K562 (cell line): ENCODE measurements around the gene SDCBP2.

Source experiments
- CEBPB ChIP-seq: fragments of 450-650 bp; IDR thresholded peaks from 2 replicates; pipeline ENCODE4 v1.6.1; 2016; ENCODE audit warnings: missing genetic modification characterization, missing compliant biosample characterization
- EP300 ChIP-seq: IDR thresholded peaks from 2 replicates; pipeline ENCODE4 v1.6.1; 2012; ENCODE audit warnings: low read length, improper control_type of control experiment
- POLR2A ChIP-seq: fragments of 450-650 bp; conservative IDR thresholded peaks from 2 replicates; pipeline ENCODE4 v1.6.1; 2016
- TBP ChIP-seq: optimal IDR thresholded peaks from 2 replicates; pipeline ENCODE3; 2011; ENCODE audit warnings: low read depth, low read length, improper control_type of control experiment
- ZC3H11A ChIP-seq: IDR thresholded peaks from 2 replicates; pipeline ENCODE4 v1.6.1; 2012; ENCODE audit warnings: low read depth, low read length, improper control_type of control experiment
- TF ChIP-seq, protein P1 (sequence below): fragments of 250-450 bp; sonication (Bioruptor Pico); IDR thresholded peaks from 2 replicates; pipeline ENCODE4 v1.9.0; 2021; ENCODE audit warnings: mild to moderate bottlenecking

DNA sequence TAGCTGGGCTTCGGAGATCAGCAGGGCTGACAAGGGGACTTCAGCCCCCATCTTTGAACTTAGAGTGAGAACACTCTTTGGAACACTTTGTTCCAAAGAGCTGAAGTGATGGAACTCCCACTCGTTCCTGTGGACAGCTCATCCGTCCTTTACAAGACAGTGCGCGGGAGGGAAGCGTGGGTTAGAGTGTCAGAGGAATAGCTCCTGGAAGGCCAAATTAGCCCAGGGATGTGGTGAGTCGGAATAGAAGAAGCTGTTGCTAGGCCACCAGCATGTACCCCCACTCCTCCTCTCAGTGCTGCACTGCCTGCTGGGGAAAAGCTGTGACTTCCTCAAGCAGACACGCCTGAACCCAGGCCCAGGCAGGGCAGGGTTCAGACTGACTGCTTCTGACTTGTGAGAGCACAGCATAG lies 1.7 kb downstream of the SDCBP2 start:
- TF ChIP-seq POLR2A (no peak), ZC3H11A (no peak), CEBPB (no peak), EP300 (no peak), TBP (no peak)
- TF ChIP-seq, protein P1, sequence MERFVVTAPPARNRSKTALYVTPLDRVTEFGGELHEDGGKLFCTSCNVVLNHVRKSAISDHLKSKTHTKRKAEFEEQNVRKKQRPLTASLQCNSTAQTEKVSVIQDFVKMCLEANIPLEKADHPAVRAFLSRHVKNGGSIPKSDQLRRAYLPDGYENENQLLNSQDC (CRISPR knock-in tag): no peak
